Measurements from ENCODE around the gene KCNQ5.

KCNQ5 gene

GRCh38 chr6:72931325-72931887, 309.5 kb downstream of the KCNQ5 start:
- H3K4me3 ChIP-seq (ENCODE audit: low read depth, low read length) = no peak overlapping the region
- TF ChIP-seq CTCF (IDR thresholded peaks at IDR 0.05; ENCODE audit: low read depth, low read length) = no peak

GRCh38 chr6:72933233-72933632, 311.4 kb downstream of the KCNQ5 start:
- no peak overlapping the region for H3K4me3 ChIP-seq (ENCODE audit: low read depth, low read length)
- no peak for TF ChIP-seq CTCF (IDR thresholded peaks at IDR 0.05; ENCODE audit: low read depth, low read length)

GRCh38 chr6:72936766-72937559, 315.1 kb downstream of the KCNQ5 start:
- no peak for TF ChIP-seq CTCF (IDR thresholded peaks at IDR 0.05; ENCODE audit: low read depth, low read length)
- H3K4me3 ChIP-seq (ENCODE audit: low read depth, low read length) = no peak overlapping the region

GRCh38 chr6:72938104-72938503, 316.2 kb downstream of the KCNQ5 start:
- TF ChIP-seq CTCF (IDR thresholded peaks at IDR 0.05; ENCODE audit: low read depth, low read length) = no peak
- H3K4me3 ChIP-seq (ENCODE audit: low read depth, low read length) = no peak overlapping the region

- no peak overlapping the region for H3K4me3 ChIP-seq (ENCODE audit: low read depth, low read length)
- no peak for TF ChIP-seq CTCF (IDR thresholded peaks at IDR 0.05; ENCODE audit: low read depth, low read length)
These were observed 317.1 kb downstream of the KCNQ5 start for GRCh38 chr6:72939004-72939403.

- H3K4me3 ChIP-seq (ENCODE audit: low read depth, low read length) = no peak overlapping the region
- no peak for TF ChIP-seq CTCF (IDR thresholded peaks at IDR 0.05; ENCODE audit: low read depth, low read length)
These were observed 318.4 kb downstream of the KCNQ5 start for GRCh38 chr6:72940265-72940664.

- no peak for TF ChIP-seq CTCF (IDR thresholded peaks at IDR 0.05; ENCODE audit: low read depth, low read length)
- no peak overlapping the region for H3K4me3 ChIP-seq (ENCODE audit: low read depth, low read length)
These were observed 319.4 kb downstream of the KCNQ5 start for GRCh38 chr6:72941263-72941662.
